Kidney glomerular epithelial cell (primary cell): ENCODE data around the gene ANXA11.
A peak's percentile ranks its signal among the peaks of the same experiment; 100 is the strongest.
"Not testable (repeated sequence)": the region's sequence is repeated elsewhere in the genome, so short reads cannot be mapped to it uniquely, and the experiment has no call there.

Source experiments
- DNase-seq: peaks from one replicate; lab custom pipeline; 2025; lab: John Stamatoyannopoulos, UW

The ANXA11 gene

GRCh38 chr10:80207768-80208370, 2.5 kb upstream of the ANXA11 start:
- no peak for DNase-seq

- DNase-seq, result no peak
These were observed 929 bp upstream of the ANXA11 start for GRCh38 chr10:80206277-80206655.

GRCh38 chr10:80204677-80205476, 460 bp downstream of the ANXA11 start:
- DNase-seq, result peak; percentile 53

- peak; percentile 53 for DNase-seq
These were observed 1.3 kb downstream of the ANXA11 start for GRCh38 chr10:80203835-80204676.

- peak; percentile 75 for DNase-seq
These were observed 2.2 kb downstream of the ANXA11 start for GRCh38 chr10:80202934-80203834.

GRCh38 chr10:80202530-80202929, 2.8 kb downstream of the ANXA11 start:
- DNase-seq, result not testable (repeated sequence)

GRCh38 chr10:80201608-80202141, 3.7 kb downstream of the ANXA11 start:
- no peak for DNase-seq

- no peak for DNase-seq
These were observed 4.7 kb downstream of the ANXA11 start for GRCh38 chr10:80200687-80201086.

- no peak for DNase-seq
These were observed 5.1 kb downstream of the ANXA11 start for GRCh38 chr10:80200259-80200658.

GRCh38 chr10:80199828-80200227, 5.5 kb downstream of the ANXA11 start:
- DNase-seq, result peak; percentile 30

GRCh38 chr10:80197972-80198916, 7.1 kb downstream of the ANXA11 start:
- DNase-seq, result no peak

GRCh38 chr10:80196950-80197315, 8.4 kb downstream of the ANXA11 start:
- DNase-seq, result no peak

- DNase-seq, result peak; percentile 93
These were observed 8.9 kb downstream of the ANXA11 start for GRCh38 chr10:80196270-80196949.

GRCh38 chr10:80195046-80195574, 10.2 kb downstream of the ANXA11 start:
- no peak for DNase-seq

- no peak for DNase-seq
These were observed 10.8 kb downstream of the ANXA11 start for GRCh38 chr10:80194373-80195045.

GRCh38 chr10:80192553-80192952, 12.8 kb downstream of the ANXA11 start:
- DNase-seq, result no peak

GRCh38 chr10:80191589-80192270, 13.6 kb downstream of the ANXA11 start:
- DNase-seq, result no peak

GRCh38 chr10:80188713-80189112, 16.6 kb downstream of the ANXA11 start:
- no peak for DNase-seq
